ENCODE results near the gene RNASEH2A. TPM values are rescaled to one million over a fixed set of nuclear protein-coding genes. Genes with fewer than 3 reads are reported as not detected.

RNASEH2A gene
- total RNA-seq, 1 experiment from 2014 or later: 16.7 TPM

DNA sequence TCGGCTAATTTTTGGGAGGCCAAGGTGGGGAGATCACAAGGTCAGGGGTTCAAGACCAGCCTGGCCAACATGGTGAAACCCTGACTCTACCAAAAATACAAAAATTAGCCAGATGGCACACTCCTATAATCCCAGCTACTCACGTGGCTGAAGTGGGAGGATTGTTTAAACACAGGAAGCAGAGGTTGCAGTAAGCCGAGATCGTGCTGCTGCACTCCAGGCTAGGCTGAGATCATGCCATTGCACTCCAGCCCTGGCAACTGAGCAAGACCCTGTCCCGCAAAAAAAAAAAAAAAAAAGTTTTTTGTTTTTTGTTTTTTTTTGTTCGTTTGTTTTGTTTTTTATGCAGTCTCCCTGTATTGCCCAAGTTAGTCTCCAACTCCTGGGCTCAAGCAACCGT is 53.2 kb downstream of the RNASEH2A start:
- POLR2A ChIA-PET: no interaction called here
- CTCF ChIA-PET: no interaction called here
- no peaks in the 10 kb centered on the region for H3K4me1 Mint-ChIP-seq (ENCODE audit: insufficient read depth, unreplicated experiment)
- TF ChIP-seq, protein P1, sequence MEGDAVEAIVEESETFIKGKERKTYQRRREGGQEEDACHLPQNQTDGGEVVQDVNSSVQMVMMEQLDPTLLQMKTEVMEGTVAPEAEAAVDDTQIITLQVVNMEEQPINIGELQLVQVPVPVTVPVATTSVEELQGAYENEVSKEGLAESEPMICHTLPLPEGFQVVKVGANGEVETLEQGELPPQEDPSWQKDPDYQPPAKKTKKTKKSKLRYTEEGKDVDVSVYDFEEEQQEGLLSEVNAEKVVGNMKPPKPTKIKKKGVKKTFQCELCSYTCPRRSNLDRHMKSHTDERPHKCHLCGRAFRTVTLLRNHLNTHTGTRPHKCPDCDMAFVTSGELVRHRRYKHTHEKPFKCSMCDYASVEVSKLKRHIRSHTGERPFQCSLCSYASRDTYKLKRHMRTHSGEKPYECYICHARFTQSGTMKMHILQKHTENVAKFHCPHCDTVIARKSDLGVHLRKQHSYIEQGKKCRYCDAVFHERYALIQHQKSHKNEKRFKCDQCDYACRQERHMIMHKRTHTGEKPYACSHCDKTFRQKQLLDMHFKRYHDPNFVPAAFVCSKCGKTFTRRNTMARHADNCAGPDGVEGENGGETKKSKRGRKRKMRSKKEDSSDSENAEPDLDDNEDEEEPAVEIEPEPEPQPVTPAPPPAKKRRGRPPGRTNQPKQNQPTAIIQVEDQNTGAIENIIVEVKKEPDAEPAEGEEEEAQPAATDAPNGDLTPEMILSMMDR (IDR thresholded peaks at IDR 0.05; ENCODE audit: unreplicated experiment): no peak
- BruUV-seq (replicated peaks): no TSS peak
- no peak overlapping the region for H3K27ac Mint-ChIP-seq (ENCODE audit: low read depth, unreplicated experiment)
- H3K36me3 Mint-ChIP-seq (ENCODE audit: insufficient read depth, unreplicated experiment): no peaks in the 10 kb centered on the region
- no peak overlapping the region for H3K4me3 Mint-ChIP-seq (ENCODE audit: unreplicated experiment)
- no peak for DNase-seq (ENCODE audit: unreplicated experiment)
- H3K9me3 Mint-ChIP-seq (ENCODE audit: unreplicated experiment): no peaks in the 10 kb centered on the region
- H3K27me3 Mint-ChIP-seq (ENCODE audit: insufficient read depth, unreplicated experiment): no peaks in the 10 kb centered on the region
- intact Hi-C loops (cut with micrococcal nuclease): no loop called here

Small RNA genes lying within 50 kb of the gene (microRNA-seq; reads per million reads assigned to microRNA genes)
- gene MIR5684 (not detected), gene MIR6794 (not detected)

Other genes starting within 250 kb of the RNASEH2A start
- 6.9 and 8.4 TPM in 2 replicates for gene ZNF490, start 195.8 kb upstream of the RNASEH2A start, total RNA-seq (2022)
- gene ZNF791, start 195.7 kb upstream of the RNASEH2A start, total RNA-seq (2022): 23.7 and 40.2 TPM in 2 replicates
- 53.8 and 67.0 TPM in 2 replicates for gene MAN2B1, start 139.8 kb upstream of the RNASEH2A start, total RNA-seq (2022)
- 9.3 and 11.7 TPM in 2 replicates for gene WDR83, start 139.8 kb upstream of the RNASEH2A start, total RNA-seq (2022)
- gene DHPS, start 124.7 kb upstream of the RNASEH2A start, total RNA-seq (2022): 74.2 and 85.8 TPM in 2 replicates
- not detected in 2 replicates for gene GNG14, start 118.6 kb upstream of the RNASEH2A start, total RNA-seq (2022)
- gene FBXW9, start 110.0 kb upstream of the RNASEH2A start, total RNA-seq (2022): 10.8 and 13.8 TPM in 2 replicates
- 74.7 and 89.5 TPM in 2 replicates for gene TNPO2, start 82.7 kb upstream of the RNASEH2A start, total RNA-seq (2022)
- 139 and 146 TPM in 2 replicates for gene TRIR, start 71.9 kb upstream of the RNASEH2A start, total RNA-seq (2022)
- gene GET3, start 69.1 kb upstream of the RNASEH2A start, total RNA-seq (2022): 62.9 and 67.1 TPM in 2 replicates
- 0.70 and 0.83 TPM in 2 replicates for gene BEST2, start 54.8 kb upstream of the RNASEH2A start, total RNA-seq (2022)
- 31.6 and 32.8 TPM in 2 replicates for gene HOOK2, start 31.0 kb upstream of the RNASEH2A start, total RNA-seq (2022)
- 86.4 and 125 TPM in 2 replicates for gene JUNB, start 15.1 kb upstream of the RNASEH2A start, total RNA-seq (2022)
- gene PRDX2, start 4.8 kb upstream of the RNASEH2A start, total RNA-seq (2022): 224 and 295 TPM in 2 replicates
- 6.9 and 14.5 TPM in 2 replicates for gene THSD8, start 4.5 kb upstream of the RNASEH2A start, total RNA-seq (2022)
- not detected in 2 replicates for gene RTBDN, start 28.0 kb downstream of the RNASEH2A start, total RNA-seq (2022)
- 1.0 and 1.6 TPM in 2 replicates for gene MAST1, start 31.9 kb downstream of the RNASEH2A start, total RNA-seq (2022)
- 26.7 and 28.7 TPM in 2 replicates for gene DNASE2, start 74.9 kb downstream of the RNASEH2A start, total RNA-seq (2022)
- not detected in 2 replicates for gene KLF1, start 80.6 kb downstream of the RNASEH2A start, total RNA-seq (2022)
- 22.9 and 38.0 TPM in 2 replicates for gene GCDH, start 84.6 kb downstream of the RNASEH2A start, total RNA-seq (2022)
- 0.83 and 0.91 TPM in 2 replicates for gene SYCE2, start 112.7 kb downstream of the RNASEH2A start, total RNA-seq (2022)
- 78.6 and 107 TPM in 2 replicates for gene FARSA, start 127.1 kb downstream of the RNASEH2A start, total RNA-seq (2022)
- gene CALR, start 132.0 kb downstream of the RNASEH2A start, total RNA-seq (2022): 792 and 1,042 TPM in 2 replicates
- gene RAD23A, start 139.3 kb downstream of the RNASEH2A start, total RNA-seq (2022): 197 and 219 TPM in 2 replicates
- 44.4 and 47.5 TPM in 2 replicates for gene GADD45GIP1, start 150.6 kb downstream of the RNASEH2A start, total RNA-seq (2022)
- not detected in 2 replicates for gene DAND5, start 163.0 kb downstream of the RNASEH2A start, total RNA-seq (2022)
- gene NFIX, start 188.9 kb downstream of the RNASEH2A start, total RNA-seq (2022): 26.9 and 27.2 TPM in 2 replicates